A549 (cell line): Measurements from ENCODE around the gene SEC14L3. TPM values are rescaled to one million over a fixed set of nuclear protein-coding genes. Genes with fewer than 3 reads are reported as not detected.

Experiments
- ATAC-seq, 2 experiments: fragments of 200-7000 bp in 1 of 2; fragments of >200 bp in 1 of 2; cut with Nextera tagmentation in 1 of 2; cut with Tn5 transposase in 1 of 2; 3 replicates each; pipeline versions ENCODE4 v1.8.0 to v1.9.1; 2018 to 2020; ENCODE audit warnings: mild to moderate bottlenecking in 1 of 2, moderate library complexity in 1 of 2
- CTCF ChIA-PET: fragments of 300-600 bp; sonication (Branson Sonifier 250); formaldehyde crosslinking; extraction: SDS; loops from one replicate; lab custom pipeline; 2021; ENCODE audit warnings: antibody characterized with exemption, inconsistent platforms; lab: Yijun Ruan, JAX
- POLR2A ChIA-PET: fragments of 350-600 bp; formaldehyde crosslinking; extraction: SDS; loops from one replicate; lab custom pipeline; 2021; ENCODE audit warnings: antibody characterized with exemption, inconsistent platforms; lab: Yijun Ruan, JAX
- DNase-seq, 2 experiments: peaks; one replicate each; pipeline versions ENCODE4 v3.0.0 to v3.0.0-alpha.2; 2011 to 2016; ENCODE audit warnings: low read depth in 1 of 2, low spot score in 1 of 2
- FAIRE-seq: peaks from 2 replicates; lab custom pipeline; 2011; peaks lifted over from hg19 to GRCh38; lab: Jason Lieb, UNC
- H3K27ac ChIP-seq, 2 experiments: fragments of >200 bp; sonication (Bioruptor Twin); formaldehyde crosslinking; 3 replicates each; pipeline ENCODE4 v1.5.1; 2016 to 2017
- H3K4me1 ChIP-seq: fragments of >200 bp; sonication (Bioruptor Twin); formaldehyde crosslinking; 3 replicates; pipeline ENCODE4 v1.6.1; 2016
- H3K4me2 ChIP-seq: fragments of >200 bp; sonication (Bioruptor Twin); formaldehyde crosslinking; 3 replicates; pipeline ENCODE4 v1.6.1; 2016
- H3K4me3 ChIP-seq: fragments of >200 bp; sonication (Bioruptor Twin); formaldehyde crosslinking; 3 replicates; pipeline ENCODE4 v1.5.1; 2016
- H3K9me3 ChIP-seq: fragments of >200 bp; sonication (Bioruptor Twin); formaldehyde crosslinking; 3 replicates; pipeline ENCODE4 v1.6.1; 2016
- BHLHE40 ChIP-seq: IDR thresholded peaks from 2 replicates; pipeline ENCODE4 v1.6.1; 2012; ENCODE audit warnings: low read depth, low read length, inconsistent platforms
- CBX8 ChIP-seq: fragments of 200-600 bp; sonication (generic); IDR thresholded peaks from 2 replicates; pipeline ENCODE4 v1.6.1; 2016
- ESRRA ChIP-seq: fragments of 150-350 bp; IDR thresholded peaks from 2 replicates; pipeline ENCODE4 v1.6.1; 2014; ENCODE audit warnings: mild to moderate bottlenecking, low read length, borderline replicate concordance
- JUN ChIP-seq, 2 experiments: fragments of >200 bp; sonication (Bioruptor Twin); formaldehyde crosslinking; IDR thresholded peaks; 2 replicates in 1 of 2; 3 replicates in 1 of 2; pipeline ENCODE4 v1.6.1; 2016 to 2017
- MAFK ChIP-seq: fragments of 450-650 bp; IDR thresholded peaks from 2 replicates; pipeline ENCODE4 v1.6.1; 2014; ENCODE audit not compliant: partially characterized antibody
- NFE2L2 ChIP-seq: fragments of 150-350 bp; conservative IDR thresholded peaks from 2 replicates; pipeline ENCODE4 v1.6.1; 2014; ENCODE audit warnings: low read length
- POLR2AphosphoS2 ChIP-seq: conservative IDR thresholded peaks from 2 replicates; pipeline ENCODE4 v1.6.1; 2012; ENCODE audit warnings: low read length, improper control_type of control experiment, inconsistent platforms
- RAD21 ChIP-seq, 2 experiments: fragments of >200 bp in 1 of 2; sonication (Bioruptor Twin) in 1 of 2; formaldehyde crosslinking in 1 of 2; IDR thresholded peaks in 1 of 2; conservative IDR thresholded peaks in 1 of 2; 2 replicates in 1 of 2; 3 replicates in 1 of 2; pipeline ENCODE4 v1.6.1; 2012 to 2018; ENCODE audit warnings: inconsistent platforms in 1 of 2
- RCOR1 ChIP-seq: fragments of 150-350 bp; IDR thresholded peaks from 2 replicates; pipeline ENCODE4 v1.6.1; 2014; ENCODE audit warnings: antibody characterized with exemption, low read length, low read depth
- TFCP2L1 ChIP-seq: fragments of 250-450 bp; sonication (Bioruptor Pico); IDR thresholded peaks from 2 replicates; pipeline ENCODE4 v1.5.0; 2021; ENCODE audit warnings: mild to moderate bottlenecking
- TP53 ChIP-seq: fragments of 250-450 bp; sonication (Bioruptor Pico); IDR thresholded peaks from 2 replicates; pipeline ENCODE4 v1.5.0; 2021; ENCODE audit warnings: mild to moderate bottlenecking, moderate library complexity
- ZNF302 ChIP-seq: fragments of 250-450 bp; sonication (Bioruptor Pico); IDR thresholded peaks from 2 replicates; pipeline ENCODE4 v1.9.0; 2021; ENCODE audit warnings: inconsistent platforms, mild to moderate bottlenecking, moderate library complexity
- WGBS: methylation state at CpG from one replicate; pipeline ENCODE4 v1.1.6; 2017; ENCODE audit errors: missing lambda C conversion rate; 5-methylcytosine and 5-hydroxymethylcytosine counted together
- polyA plus RNA-seq, 4 experiments: library from polyadenylated mRNA; depleted of rRNA in 3 of 4; stranded (reverse); fragments of >200 nt; fragmentation: RNase III in 1 of 4; extraction: RNeasy Plus Mini Kit Qiagen cat#74134 plus additional on column Dnase treatment in 1 of 4; gene quantifications; 2 replicates in 3 of 4; 3 replicates in 1 of 4; pipeline ENCODE4 v1.2.3, GENCODE V29; 2011 to 2017
- TF ChIP-seq, protein P1 (sequence below): fragments of 200-600 bp; sonication (generic); IDR thresholded peaks from 2 replicates; pipeline ENCODE4 v1.6.1; 2016; ENCODE audit warnings: antibody characterized with exemption, mild to moderate bottlenecking, moderate library complexity
- TF ChIP-seq, protein P2 (sequence below): fragments of >200 bp; sonication (Bioruptor Twin); formaldehyde crosslinking; IDR thresholded peaks from 2 replicates; pipeline ENCODE4 v1.6.1; 2016
- TF ChIP-seq, protein P3 (sequence below): IDR thresholded peaks from 2 replicates; pipeline ENCODE4 v1.6.1; 2012
- TF ChIP-seq, protein P4 (sequence below): fragments of >200 bp; sonication (Bioruptor Twin); formaldehyde crosslinking; IDR thresholded peaks from 3 replicates; pipeline ENCODE4 v1.5.1; 2016
- TF ChIP-seq, protein P5 (sequence below): fragments of 450-650 bp; IDR thresholded peaks from 2 replicates; pipeline ENCODE4 v1.6.1; 2014; ENCODE audit warnings: antibody characterized with exemption

The SEC14L3 gene
- polyA plus RNA-seq, 2 of the 4 experiments (the other 2 are of a cell fraction) = 0.04 TPM; not detected in 1

DNA sequence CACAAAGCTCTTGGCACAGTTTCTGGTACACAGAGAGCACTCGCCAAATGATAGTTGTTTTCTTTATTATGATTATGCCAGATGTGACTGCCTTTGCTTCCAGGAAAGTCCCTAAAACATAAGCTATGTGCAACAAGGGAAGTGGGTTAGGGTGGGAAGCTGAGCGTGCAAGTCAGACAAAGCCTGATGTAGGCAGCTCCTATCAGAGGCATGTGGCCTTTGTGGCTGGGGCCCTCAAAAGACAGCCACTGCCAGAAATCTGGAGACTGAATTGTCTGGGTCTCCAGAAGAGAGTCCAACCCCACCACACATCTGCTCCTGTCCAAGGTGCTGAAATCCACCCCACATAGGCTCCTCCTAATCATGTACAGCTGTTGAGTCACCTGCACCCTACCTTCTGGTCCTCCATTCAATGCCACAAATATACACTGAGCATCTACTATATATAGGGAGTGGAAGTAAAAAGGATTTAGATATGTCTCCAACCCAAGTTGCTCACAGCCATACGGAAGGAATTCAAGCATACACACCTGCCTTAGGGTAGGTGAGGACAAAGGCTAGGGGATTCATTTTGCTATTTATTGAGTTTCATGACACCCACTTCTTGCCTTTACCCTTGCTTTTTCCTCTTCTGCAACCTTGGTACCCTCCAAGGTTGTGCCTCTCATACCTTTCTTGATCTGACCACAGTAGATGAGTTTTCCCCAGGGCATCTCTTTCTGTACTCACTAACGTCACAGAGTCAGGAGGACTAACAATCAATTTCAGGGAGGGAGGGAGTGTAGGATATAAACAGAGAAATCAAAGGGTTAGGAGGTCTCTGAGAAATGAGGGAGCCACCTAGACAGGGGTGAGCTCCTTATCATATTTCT is 12.4 kb downstream of the SEC14L3 start:
- TF ChIP-seq, protein P1, sequence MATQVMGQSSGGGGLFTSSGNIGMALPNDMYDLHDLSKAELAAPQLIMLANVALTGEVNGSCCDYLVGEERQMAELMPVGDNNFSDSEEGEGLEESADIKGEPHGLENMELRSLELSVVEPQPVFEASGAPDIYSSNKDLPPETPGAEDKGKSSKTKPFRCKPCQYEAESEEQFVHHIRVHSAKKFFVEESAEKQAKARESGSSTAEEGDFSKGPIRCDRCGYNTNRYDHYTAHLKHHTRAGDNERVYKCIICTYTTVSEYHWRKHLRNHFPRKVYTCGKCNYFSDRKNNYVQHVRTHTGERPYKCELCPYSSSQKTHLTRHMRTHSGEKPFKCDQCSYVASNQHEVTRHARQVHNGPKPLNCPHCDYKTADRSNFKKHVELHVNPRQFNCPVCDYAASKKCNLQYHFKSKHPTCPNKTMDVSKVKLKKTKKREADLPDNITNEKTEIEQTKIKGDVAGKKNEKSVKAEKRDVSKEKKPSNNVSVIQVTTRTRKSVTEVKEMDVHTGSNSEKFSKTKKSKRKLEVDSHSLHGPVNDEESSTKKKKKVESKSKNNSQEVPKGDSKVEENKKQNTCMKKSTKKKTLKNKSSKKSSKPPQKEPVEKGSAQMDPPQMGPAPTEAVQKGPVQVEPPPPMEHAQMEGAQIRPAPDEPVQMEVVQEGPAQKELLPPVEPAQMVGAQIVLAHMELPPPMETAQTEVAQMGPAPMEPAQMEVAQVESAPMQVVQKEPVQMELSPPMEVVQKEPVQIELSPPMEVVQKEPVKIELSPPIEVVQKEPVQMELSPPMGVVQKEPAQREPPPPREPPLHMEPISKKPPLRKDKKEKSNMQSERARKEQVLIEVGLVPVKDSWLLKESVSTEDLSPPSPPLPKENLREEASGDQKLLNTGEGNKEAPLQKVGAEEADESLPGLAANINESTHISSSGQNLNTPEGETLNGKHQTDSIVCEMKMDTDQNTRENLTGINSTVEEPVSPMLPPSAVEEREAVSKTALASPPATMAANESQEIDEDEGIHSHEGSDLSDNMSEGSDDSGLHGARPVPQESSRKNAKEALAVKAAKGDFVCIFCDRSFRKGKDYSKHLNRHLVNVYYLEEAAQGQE = peak; percentile 91
- TF ChIP-seq ZNF302 (CRISPR knock-in tag) = no peak
- no peak for TF ChIP-seq TP53
- no peak for TF ChIP-seq CBX8
- Histone ChIP-seq H3K27ac (no peak overlapping the region), H3K4me3 (no peak overlapping the region), H3K4me2 (no peak overlapping the region), H3K9me3 (no peaks in the 10 kb centered on the region), H3K4me1 (no peaks in the 10 kb centered on the region)
- POLR2A ChIA-PET = no interaction called here
- FAIRE-seq (no peak), DNase-seq (peak in 1 of 2 experiments; percentile 12), ATAC-seq (no peak; a peak in 1 of 6 replicates)
- CTCF ChIA-PET = interaction anchor here (0.9 to 1.4 kb wide), 2 partner anchors 9 to 14 kb away, joined by 3 to 4 read pairs; no protein-coding TSS in a partner anchor
- 68% methylated on average over 4 of the region's 4 CpGs for WGBS

DNA sequence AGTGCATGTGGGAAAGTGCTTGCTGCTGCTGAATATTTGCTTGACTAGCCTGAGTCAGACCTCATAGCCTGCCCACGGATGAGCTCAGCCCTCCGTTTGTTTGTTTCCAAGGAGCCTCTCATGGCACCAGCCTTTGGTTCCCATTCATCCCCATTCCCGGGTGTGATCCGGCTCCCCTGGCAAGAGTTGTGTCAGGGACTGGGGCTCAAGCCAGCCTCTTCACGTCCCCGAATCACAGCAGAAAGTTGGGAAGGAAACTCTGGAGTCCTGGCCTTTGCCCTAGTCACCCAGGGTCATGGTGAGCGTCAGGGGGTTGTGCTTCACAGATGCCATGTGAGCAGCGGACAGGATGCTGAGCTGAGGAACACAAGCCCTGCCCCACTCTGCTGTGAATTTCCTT is 13.8 kb downstream of the SEC14L3 start:
- ATAC-seq = peak in 1 of 2 experiments; percentile 54; a peak in 3 of 6 replicates
- H3K4me1 ChIP-seq = no peaks in the 10 kb centered on the region
- no peak for DNase-seq
- no peak overlapping the region for H3K4me3 ChIP-seq
- no peaks in the 10 kb centered on the region for H3K9me3 ChIP-seq
- TF ChIP-seq TFCP2L1 (CRISPR knock-in tag) = no peak
- TF ChIP-seq RAD21 (conservative IDR thresholded peaks at IDR 0.05 in 1 of 2, IDR thresholded peaks at IDR 0.05 in 1 of 2) = no peak
- TF ChIP-seq, protein P2, sequence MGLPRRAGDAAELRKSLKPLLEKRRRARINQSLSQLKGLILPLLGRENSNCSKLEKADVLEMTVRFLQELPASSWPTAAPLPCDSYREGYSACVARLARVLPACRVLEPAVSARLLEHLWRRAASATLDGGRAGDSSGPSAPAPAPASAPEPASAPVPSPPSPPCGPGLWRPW = no peak
- no peak for TF ChIP-seq MAFK
- TF ChIP-seq RCOR1 = no peak
- no peak for TF ChIP-seq BHLHE40
- TF ChIP-seq ESRRA = no peak
- TF ChIP-seq, protein P3, sequence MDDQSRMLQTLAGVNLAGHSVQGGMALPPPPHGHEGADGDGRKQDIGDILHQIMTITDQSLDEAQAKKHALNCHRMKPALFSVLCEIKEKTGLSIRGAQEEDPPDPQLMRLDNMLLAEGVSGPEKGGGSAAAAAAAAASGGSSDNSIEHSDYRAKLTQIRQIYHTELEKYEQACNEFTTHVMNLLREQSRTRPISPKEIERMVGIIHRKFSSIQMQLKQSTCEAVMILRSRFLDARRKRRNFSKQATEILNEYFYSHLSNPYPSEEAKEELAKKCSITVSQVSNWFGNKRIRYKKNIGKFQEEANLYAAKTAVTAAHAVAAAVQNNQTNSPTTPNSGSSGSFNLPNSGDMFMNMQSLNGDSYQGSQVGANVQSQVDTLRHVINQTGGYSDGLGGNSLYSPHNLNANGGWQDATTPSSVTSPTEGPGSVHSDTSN = no peak
- TF ChIP-seq CBX8 = no peak
- TF ChIP-seq, protein P4, sequence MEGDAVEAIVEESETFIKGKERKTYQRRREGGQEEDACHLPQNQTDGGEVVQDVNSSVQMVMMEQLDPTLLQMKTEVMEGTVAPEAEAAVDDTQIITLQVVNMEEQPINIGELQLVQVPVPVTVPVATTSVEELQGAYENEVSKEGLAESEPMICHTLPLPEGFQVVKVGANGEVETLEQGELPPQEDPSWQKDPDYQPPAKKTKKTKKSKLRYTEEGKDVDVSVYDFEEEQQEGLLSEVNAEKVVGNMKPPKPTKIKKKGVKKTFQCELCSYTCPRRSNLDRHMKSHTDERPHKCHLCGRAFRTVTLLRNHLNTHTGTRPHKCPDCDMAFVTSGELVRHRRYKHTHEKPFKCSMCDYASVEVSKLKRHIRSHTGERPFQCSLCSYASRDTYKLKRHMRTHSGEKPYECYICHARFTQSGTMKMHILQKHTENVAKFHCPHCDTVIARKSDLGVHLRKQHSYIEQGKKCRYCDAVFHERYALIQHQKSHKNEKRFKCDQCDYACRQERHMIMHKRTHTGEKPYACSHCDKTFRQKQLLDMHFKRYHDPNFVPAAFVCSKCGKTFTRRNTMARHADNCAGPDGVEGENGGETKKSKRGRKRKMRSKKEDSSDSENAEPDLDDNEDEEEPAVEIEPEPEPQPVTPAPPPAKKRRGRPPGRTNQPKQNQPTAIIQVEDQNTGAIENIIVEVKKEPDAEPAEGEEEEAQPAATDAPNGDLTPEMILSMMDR = no peak
- no peak for TF ChIP-seq JUN (IDR thresholded peaks at IDR 0.05)
- TF ChIP-seq POLR2AphosphoS2 = no peak
- no peak for TF ChIP-seq NFE2L2
- TF ChIP-seq, protein P5, sequence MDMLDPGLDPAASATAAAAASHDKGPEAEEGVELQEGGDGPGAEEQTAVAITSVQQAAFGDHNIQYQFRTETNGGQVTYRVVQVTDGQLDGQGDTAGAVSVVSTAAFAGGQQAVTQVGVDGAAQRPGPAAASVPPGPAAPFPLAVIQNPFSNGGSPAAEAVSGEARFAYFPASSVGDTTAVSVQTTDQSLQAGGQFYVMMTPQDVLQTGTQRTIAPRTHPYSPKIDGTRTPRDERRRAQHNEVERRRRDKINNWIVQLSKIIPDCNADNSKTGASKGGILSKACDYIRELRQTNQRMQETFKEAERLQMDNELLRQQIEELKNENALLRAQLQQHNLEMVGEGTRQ = no peak
- H3K27ac ChIP-seq = no peak overlapping the region
- ChIA-PET CTCF (interaction anchor here (2.9 kb wide), 1 partner anchor 14 kb away, joined by 14 read pairs; no protein-coding TSS in a partner anchor), POLR2A (no interaction called here)
- no peak for FAIRE-seq
- 38% methylated on average over 5 of the region's 8 CpGs for WGBS
- no peak overlapping the region for H3K4me2 ChIP-seq
